HL-60 (cell line): Measurements from ENCODE around the gene DNAJC15.

Experiments
- CTCF ChIP-seq: IDR thresholded peaks from one replicate; pipeline ENCODE4 v1.5.1; 2011; ENCODE audit warnings: low read length, control low read depth, inconsistent platforms; ENCODE audit not compliant: insufficient read depth
- GABPA ChIP-seq: IDR thresholded peaks from 2 replicates; pipeline ENCODE4 v1.6.1; 2012; ENCODE audit warnings: low read depth
- REST ChIP-seq: IDR thresholded peaks from 2 replicates; pipeline ENCODE4 v1.6.1; 2012; ENCODE audit warnings: low read depth; ENCODE audit not compliant: insufficient replicate concordance

- TF ChIP-seq CTCF (no peak), GABPA (no peak), REST (no peak)
These were observed 21.4 kb downstream of the DNAJC15 start for GRCh38 chr13:43044720-43045301.
